ENCODE data around the gene PJVK. TPM values are rescaled to one million over a fixed set of nuclear protein-coding genes. Genes with fewer than 3 reads are reported as not detected.
A peak's percentile ranks its signal among the peaks of the same experiment; 100 is the strongest.

PJVK gene
- total and polyA plus RNA-seq, 9 of the 15 experiments (the other 6 are each of a cell fraction or from before 2014, with no cell fraction given), result 0.11 to 1.5 (median 0.73) TPM

DNA sequence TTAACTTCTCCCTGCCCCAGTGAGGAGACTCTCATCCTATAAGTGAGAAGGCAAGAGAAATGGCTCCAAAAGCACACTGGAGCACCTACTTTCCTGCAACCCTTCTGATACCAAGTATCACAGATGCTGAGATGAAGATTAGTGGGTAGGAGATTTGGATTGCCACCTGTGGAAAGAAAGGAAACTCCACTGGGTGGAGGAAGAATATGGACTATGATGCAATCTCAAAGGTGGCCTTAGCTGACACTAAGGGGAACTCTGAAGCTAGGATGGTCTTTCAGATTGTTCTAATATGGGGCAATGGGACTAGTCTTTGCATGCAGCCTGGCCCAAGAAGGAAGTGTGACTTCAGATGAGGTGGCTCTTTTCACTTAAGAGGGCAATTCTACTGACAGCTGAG lies 21.8 kb upstream of the PJVK start:
- ATAC-seq, result peak; percentile 51
- in situ Hi-C loops (cut with MboI), result no loop called here
- no peak overlapping the region for H2AFZ ChIP-seq (ENCODE audit: low read depth, low read length)
- POLR2A ChIA-PET, result interaction anchor here (0.5 to 2.2 kb wide), 7 partner anchors 10 to 293 kb away, joined by 3 to 21 read pairs (median 4); partner anchors contain the start of genes PJVK and PRKRA
- H3K27ac ChIP-seq (ENCODE audit: extremely low read depth, low read depth, low read length), result peak overlapping the region; percentile 69; the same call in 2 of the 3 replicates
- no TSS peak for BruUV-seq (replicated peaks)
- no peaks in the 10 kb centered on the region for H3K9me3 ChIP-seq (replicated peaks; ENCODE audit: control insufficient read depth, insufficient read depth, low read depth, low read length)
- FAIRE-seq, result no peak
- H4K20me1 ChIP-seq (replicated peaks; ENCODE audit: control insufficient read depth, insufficient read depth, low read length), result no peaks in the 10 kb centered on the region
- H3K4me2 ChIP-seq (ENCODE audit: insufficient read depth, low read length), result peak overlapping the region; percentile 53; the same call in 1 of the 2 replicates
- peaks cover 67% of the 10 kb centered on the region; the same call in 2 of the 3 replicates for H3K36me3 ChIP-seq (ENCODE audit: control insufficient read depth, insufficient read depth, low read length)
- H3K4me3 ChIP-seq, result no peak overlapping the region
- H3K4me1 ChIP-seq (replicated peaks in 1 of 2; ENCODE audit: control insufficient read depth in 2 of 2, insufficient read depth in 2 of 2, low read length in 2 of 2), result peaks cover 18 to 23% of the 10 kb centered on the region in 2 experiments
- H3K9me1 ChIP-seq (ENCODE audit: control insufficient read depth, insufficient read depth, low read length), result no peaks in the 10 kb centered on the region
- no peak for DNase-seq (ENCODE audit: extremely low read depth in 1 of 4, low spot score in 3 of 4)
- no peaks in the 10 kb centered on the region for H3K27me3 ChIP-seq (ENCODE audit: control insufficient read depth in 2 of 2, insufficient read depth in 2 of 2, low read length in 2 of 2)
- H3K79me2 ChIP-seq (ENCODE audit: control insufficient read depth, insufficient read depth, low read length), result no peaks in the 10 kb centered on the region
- intact Hi-C loops (cut with micrococcal nuclease), result no loop called here
- CTCF ChIA-PET (ENCODE audit: low intra/inter-chr PET ratio), result no interaction called here
- no peak overlapping the region; a peak in 1 of 4 replicates for H3K9ac ChIP-seq (ENCODE audit: insufficient read depth in 1 of 2, low read depth in 2 of 2, low read length in 2 of 2)
- no peak for TF ChIP-seq TAF7 (tag; IDR thresholded peaks at IDR 0.05)
- TF ChIP-seq CBFA2T3 (IDR thresholded peaks at IDR 0.05), result peak; percentile 39; the same call in 1 of the 2 replicates
- TF ChIP-seq MAZ (CRISPR knock-in tag; conservative IDR thresholded peaks at IDR 0.05 in 1 of 2, IDR thresholded peaks at IDR 0.05 in 1 of 2), result no peak
- TF ChIP-seq TAL1 (IDR thresholded peaks at IDR 0.05), result peak; percentile 12; the same call in 1 of the 2 replicates
- no peak for TF ChIP-seq KDM1A (IDR thresholded peaks at IDR 0.05)
- 0 out of 2 replicates have a peak, but pooled peaks have one; percentile 30 for TF ChIP-seq SMAD4 (CRISPR knock-in tag; conservative IDR thresholded peaks at IDR 0.05)
- TF ChIP-seq, protein P1, sequence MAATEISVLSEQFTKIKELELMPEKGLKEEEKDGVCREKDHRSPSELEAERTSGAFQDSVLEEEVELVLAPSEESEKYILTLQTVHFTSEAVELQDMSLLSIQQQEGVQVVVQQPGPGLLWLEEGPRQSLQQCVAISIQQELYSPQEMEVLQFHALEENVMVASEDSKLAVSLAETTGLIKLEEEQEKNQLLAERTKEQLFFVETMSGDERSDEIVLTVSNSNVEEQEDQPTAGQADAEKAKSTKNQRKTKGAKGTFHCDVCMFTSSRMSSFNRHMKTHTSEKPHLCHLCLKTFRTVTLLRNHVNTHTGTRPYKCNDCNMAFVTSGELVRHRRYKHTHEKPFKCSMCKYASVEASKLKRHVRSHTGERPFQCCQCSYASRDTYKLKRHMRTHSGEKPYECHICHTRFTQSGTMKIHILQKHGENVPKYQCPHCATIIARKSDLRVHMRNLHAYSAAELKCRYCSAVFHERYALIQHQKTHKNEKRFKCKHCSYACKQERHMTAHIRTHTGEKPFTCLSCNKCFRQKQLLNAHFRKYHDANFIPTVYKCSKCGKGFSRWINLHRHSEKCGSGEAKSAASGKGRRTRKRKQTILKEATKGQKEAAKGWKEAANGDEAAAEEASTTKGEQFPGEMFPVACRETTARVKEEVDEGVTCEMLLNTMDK (IDR thresholded peaks at IDR 0.05; ENCODE audit: borderline replicate concordance, insufficient read depth, low read depth, low read length, poor library complexity, severe bottlenecking), result no peak
- TF ChIP-seq, protein P2, sequence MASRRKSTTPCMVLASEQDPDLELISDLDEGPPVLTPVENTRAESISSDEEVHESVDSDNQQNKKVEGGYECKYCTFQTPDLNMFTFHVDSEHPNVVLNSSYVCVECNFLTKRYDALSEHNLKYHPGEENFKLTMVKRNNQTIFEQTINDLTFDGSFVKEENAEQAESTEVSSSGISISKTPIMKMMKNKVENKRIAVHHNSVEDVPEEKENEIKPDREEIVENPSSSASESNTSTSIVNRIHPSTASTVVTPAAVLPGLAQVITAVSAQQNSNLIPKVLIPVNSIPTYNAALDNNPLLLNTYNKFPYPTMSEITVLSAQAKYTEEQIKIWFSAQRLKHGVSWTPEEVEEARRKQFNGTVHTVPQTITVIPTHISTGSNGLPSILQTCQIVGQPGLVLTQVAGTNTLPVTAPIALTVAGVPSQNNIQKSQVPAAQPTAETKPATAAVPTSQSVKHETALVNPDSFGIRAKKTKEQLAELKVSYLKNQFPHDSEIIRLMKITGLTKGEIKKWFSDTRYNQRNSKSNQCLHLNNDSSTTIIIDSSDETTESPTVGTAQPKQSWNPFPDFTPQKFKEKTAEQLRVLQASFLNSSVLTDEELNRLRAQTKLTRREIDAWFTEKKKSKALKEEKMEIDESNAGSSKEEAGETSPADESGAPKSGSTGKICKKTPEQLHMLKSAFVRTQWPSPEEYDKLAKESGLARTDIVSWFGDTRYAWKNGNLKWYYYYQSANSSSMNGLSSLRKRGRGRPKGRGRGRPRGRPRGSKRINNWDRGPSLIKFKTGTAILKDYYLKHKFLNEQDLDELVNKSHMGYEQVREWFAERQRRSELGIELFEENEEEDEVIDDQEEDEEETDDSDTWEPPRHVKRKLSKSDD (conservative IDR thresholded peaks at IDR 0.05; ENCODE audit: low read length), result no peak
- TF ChIP-seq, protein P3, sequence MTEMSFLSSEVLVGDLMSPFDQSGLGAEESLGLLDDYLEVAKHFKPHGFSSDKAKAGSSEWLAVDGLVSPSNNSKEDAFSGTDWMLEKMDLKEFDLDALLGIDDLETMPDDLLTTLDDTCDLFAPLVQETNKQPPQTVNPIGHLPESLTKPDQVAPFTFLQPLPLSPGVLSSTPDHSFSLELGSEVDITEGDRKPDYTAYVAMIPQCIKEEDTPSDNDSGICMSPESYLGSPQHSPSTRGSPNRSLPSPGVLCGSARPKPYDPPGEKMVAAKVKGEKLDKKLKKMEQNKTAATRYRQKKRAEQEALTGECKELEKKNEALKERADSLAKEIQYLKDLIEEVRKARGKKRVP (CRISPR knock-in tag; IDR thresholded peaks at IDR 0.05), result 0 out of 2 replicates have a peak, but pooled peaks have one; percentile 57
- no peak for TF ChIP-seq NCOA4 (IDR thresholded peaks at IDR 0.05; ENCODE audit: partially characterized antibody)
- TF ChIP-seq CEBPB (tag; IDR thresholded peaks at IDR 0.05), result peak; percentile 93
- TF ChIP-seq, protein P4, sequence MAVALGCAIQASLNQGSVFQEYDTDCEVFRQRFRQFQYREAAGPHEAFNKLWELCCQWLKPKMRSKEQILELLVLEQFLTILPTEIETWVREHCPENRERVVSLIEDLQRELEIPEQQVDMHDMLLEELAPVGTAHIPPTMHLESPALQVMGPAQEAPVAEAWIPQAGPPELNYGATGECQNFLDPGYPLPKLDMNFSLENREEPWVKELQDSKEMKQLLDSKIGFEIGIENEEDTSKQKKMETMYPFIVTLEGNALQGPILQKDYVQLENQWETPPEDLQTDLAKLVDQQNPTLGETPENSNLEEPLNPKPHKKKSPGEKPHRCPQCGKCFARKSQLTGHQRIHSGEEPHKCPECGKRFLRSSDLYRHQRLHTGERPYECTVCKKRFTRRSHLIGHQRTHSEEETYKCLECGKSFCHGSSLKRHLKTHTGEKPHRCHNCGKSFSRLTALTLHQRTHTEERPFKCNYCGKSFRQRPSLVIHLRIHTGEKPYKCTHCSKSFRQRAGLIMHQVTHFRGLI (CRISPR knock-in tag; IDR thresholded peaks at IDR 0.05), result no peak
- TF ChIP-seq TAF15 (IDR thresholded peaks at IDR 0.05; ENCODE audit: low read depth, low read length), result no peak
- 0 out of 2 replicates have a peak, but pooled peaks have one; percentile 21 for TF ChIP-seq ARID1B (IDR thresholded peaks at IDR 0.05)
- TF ChIP-seq ZNF551 (CRISPR knock-in tag; IDR thresholded peaks at IDR 0.05), result no peak
- no peak for TF ChIP-seq ZNF232 (CRISPR knock-in tag; IDR thresholded peaks at IDR 0.05)

All from K562 (cell line).